GM21786 (cell line): ENCODE results near the gene CLCA1.

Source experiments
- ATAC-seq: cut with Tn5 transposase; IDR thresholded peaks from one replicate; pipeline ENCODE4 v1.9.1; 2021; ENCODE audit not compliant: unreplicated experiment

Gene CLCA1

DNA sequence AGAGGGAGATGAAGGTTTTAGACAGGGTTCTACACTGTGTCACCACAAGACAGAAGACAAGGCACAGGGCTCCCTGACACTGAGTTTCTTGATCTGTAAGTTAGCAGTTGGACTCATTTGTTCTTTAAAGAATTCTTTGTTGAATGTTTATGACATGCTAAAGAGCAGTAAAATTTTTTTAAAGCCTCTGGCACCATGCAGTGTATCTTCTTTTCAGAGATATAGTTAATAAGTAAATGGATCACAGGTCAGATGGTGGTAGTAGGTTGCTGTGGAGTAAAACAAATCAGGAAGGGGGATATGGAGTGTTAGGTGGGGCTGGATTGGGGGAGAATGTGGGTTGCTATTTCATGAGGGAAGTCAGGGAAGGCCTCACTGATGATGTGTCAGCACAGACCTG is 80.1 kb downstream of the CLCA1 start:
- no peak for ATAC-seq
